GM12878 (cell line): ENCODE measurements around the gene PCDHB1.

Experiments used
- ATF7 ChIP-seq: fragments of 450-650 bp; IDR thresholded peaks from 2 replicates; pipeline ENCODE4 v1.6.1; 2016; ENCODE audit warnings: low read depth, mild to moderate bottlenecking
- CREB1 ChIP-seq: IDR thresholded peaks from 2 replicates; pipeline ENCODE4 v1.6.1; 2012; ENCODE audit warnings: low read depth, mild to moderate bottlenecking, inconsistent platforms
- GATAD2B ChIP-seq: fragments of 450-650 bp; conservative IDR thresholded peaks from 2 replicates; pipeline ENCODE4 v1.6.1; 2017; ENCODE audit warnings: low read depth, mild to moderate bottlenecking, moderate library complexity
- JUNB ChIP-seq: IDR thresholded peaks from 2 replicates; pipeline ENCODE4 v1.6.1; 2016; ENCODE audit warnings: antibody characterized with exemption, mild to moderate bottlenecking
- POLR2A ChIP-seq: IDR thresholded peaks from 2 replicates; pipeline ENCODE4 v1.6.1; 2011; ENCODE audit warnings: low read depth, mild to moderate bottlenecking, low read length
- POLR2AphosphoS2 ChIP-seq: IDR thresholded peaks from 2 replicates; pipeline ENCODE4 v1.6.1; 2011; ENCODE audit warnings: low read depth, mild to moderate bottlenecking, low read length, improper control_type of control experiment, moderate library complexity
- RB1 ChIP-seq: fragments of 450-650 bp; formaldehyde crosslinking; IDR thresholded peaks from 2 replicates; pipeline ENCODE4 v1.6.1; 2017; ENCODE audit warnings: mild to moderate bottlenecking, borderline replicate concordance
- SMAD1 ChIP-seq: fragments of 450-650 bp; IDR thresholded peaks from 2 replicates; pipeline ENCODE4 v1.6.1; 2018; ENCODE audit warnings: mild to moderate bottlenecking, low read depth; ENCODE audit not compliant: partially characterized antibody
- TAF1 ChIP-seq: IDR thresholded peaks from 2 replicates; pipeline ENCODE4 v1.6.1; 2011; ENCODE audit warnings: mild to moderate bottlenecking, low read depth, low read length, borderline replicate concordance
- TCF12 ChIP-seq: IDR thresholded peaks from 2 replicates; pipeline ENCODE4 v1.6.1; 2011; ENCODE audit warnings: low read depth, mild to moderate bottlenecking, low read length
- TF ChIP-seq, protein P1 (sequence below): fragments of 150-350 bp; IDR thresholded peaks from 2 replicates; pipeline ENCODE4 v1.6.1; 2016; ENCODE audit warnings: low read depth, low read length
- TF ChIP-seq, protein P2 (sequence below): IDR thresholded peaks from 2 replicates; pipeline ENCODE4 v1.6.1; 2012; ENCODE audit warnings: improper control_type of control experiment, low read depth, low read length; ENCODE audit not compliant: insufficient replicate concordance
- TF ChIP-seq, protein P3 (sequence below), 3 experiments: IDR thresholded peaks in 2 of 3; conservative IDR thresholded peaks in 1 of 3; 2 replicates each; pipeline ENCODE4 v1.5.1; 2011; ENCODE audit warnings: low read depth in 3 of 3, low read length in 3 of 3, mild to moderate bottlenecking in 3 of 3, control low read depth in 2 of 3, moderate library complexity in 2 of 3, inconsistent platforms in 1 of 3, mixed read lengths in 1 of 3; ENCODE audit not compliant: control insufficient read depth in 2 of 3, insufficient read depth in 1 of 3; ENCODE audit errors: extremely low read depth in 1 of 3

DNA sequence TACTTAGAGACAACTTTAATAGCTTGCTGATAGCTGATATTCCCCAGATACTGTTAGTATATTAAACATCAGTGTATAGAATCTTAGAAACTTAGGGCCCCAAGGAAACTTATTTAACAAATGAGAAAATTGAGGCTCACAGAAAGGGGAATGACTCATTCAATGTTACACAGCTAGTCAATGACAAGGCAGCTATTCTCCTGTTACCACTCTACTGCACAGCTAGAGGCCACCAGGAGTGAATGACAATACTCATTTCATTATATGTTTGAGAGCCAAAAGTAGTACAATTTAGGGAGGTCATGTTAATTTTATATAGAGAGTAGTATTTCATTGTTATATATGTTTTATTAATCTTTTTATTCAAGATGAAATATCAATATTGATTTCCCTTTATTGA is 33.2 kb upstream of the PCDHB1 start:
- TF ChIP-seq POLR2AphosphoS2 (no peak), ATF7 (no peak), GATAD2B (no peak), RB1 (no peak), CREB1 (no peak), JUNB (no peak), TAF1 (no peak), SMAD1 (no peak), TCF12 (no peak), POLR2A (no peak)
- TF ChIP-seq, protein P1, sequence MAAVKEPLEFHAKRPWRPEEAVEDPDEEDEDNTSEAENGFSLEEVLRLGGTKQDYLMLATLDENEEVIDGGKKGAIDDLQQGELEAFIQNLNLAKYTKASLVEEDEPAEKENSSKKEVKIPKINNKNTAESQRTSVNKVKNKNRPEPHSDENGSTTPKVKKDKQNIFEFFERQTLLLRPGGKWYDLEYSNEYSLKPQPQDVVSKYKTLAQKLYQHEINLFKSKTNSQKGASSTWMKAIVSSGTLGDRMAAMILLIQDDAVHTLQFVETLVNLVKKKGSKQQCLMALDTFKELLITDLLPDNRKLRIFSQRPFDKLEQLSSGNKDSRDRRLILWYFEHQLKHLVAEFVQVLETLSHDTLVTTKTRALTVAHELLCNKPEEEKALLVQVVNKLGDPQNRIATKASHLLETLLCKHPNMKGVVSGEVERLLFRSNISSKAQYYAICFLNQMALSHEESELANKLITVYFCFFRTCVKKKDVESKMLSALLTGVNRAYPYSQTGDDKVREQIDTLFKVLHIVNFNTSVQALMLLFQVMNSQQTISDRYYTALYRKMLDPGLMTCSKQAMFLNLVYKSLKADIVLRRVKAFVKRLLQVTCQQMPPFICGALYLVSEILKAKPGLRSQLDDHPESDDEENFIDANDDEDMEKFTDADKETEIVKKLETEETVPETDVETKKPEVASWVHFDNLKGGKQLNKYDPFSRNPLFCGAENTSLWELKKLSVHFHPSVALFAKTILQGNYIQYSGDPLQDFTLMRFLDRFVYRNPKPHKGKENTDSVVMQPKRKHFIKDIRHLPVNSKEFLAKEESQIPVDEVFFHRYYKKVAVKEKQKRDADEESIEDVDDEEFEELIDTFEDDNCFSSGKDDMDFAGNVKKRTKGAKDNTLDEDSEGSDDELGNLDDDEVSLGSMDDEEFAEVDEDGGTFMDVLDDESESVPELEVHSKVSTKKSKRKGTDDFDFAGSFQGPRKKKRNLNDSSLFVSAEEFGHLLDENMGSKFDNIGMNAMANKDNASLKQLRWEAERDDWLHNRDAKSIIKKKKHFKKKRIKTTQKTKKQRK, result no peak
- TF ChIP-seq, protein P2, sequence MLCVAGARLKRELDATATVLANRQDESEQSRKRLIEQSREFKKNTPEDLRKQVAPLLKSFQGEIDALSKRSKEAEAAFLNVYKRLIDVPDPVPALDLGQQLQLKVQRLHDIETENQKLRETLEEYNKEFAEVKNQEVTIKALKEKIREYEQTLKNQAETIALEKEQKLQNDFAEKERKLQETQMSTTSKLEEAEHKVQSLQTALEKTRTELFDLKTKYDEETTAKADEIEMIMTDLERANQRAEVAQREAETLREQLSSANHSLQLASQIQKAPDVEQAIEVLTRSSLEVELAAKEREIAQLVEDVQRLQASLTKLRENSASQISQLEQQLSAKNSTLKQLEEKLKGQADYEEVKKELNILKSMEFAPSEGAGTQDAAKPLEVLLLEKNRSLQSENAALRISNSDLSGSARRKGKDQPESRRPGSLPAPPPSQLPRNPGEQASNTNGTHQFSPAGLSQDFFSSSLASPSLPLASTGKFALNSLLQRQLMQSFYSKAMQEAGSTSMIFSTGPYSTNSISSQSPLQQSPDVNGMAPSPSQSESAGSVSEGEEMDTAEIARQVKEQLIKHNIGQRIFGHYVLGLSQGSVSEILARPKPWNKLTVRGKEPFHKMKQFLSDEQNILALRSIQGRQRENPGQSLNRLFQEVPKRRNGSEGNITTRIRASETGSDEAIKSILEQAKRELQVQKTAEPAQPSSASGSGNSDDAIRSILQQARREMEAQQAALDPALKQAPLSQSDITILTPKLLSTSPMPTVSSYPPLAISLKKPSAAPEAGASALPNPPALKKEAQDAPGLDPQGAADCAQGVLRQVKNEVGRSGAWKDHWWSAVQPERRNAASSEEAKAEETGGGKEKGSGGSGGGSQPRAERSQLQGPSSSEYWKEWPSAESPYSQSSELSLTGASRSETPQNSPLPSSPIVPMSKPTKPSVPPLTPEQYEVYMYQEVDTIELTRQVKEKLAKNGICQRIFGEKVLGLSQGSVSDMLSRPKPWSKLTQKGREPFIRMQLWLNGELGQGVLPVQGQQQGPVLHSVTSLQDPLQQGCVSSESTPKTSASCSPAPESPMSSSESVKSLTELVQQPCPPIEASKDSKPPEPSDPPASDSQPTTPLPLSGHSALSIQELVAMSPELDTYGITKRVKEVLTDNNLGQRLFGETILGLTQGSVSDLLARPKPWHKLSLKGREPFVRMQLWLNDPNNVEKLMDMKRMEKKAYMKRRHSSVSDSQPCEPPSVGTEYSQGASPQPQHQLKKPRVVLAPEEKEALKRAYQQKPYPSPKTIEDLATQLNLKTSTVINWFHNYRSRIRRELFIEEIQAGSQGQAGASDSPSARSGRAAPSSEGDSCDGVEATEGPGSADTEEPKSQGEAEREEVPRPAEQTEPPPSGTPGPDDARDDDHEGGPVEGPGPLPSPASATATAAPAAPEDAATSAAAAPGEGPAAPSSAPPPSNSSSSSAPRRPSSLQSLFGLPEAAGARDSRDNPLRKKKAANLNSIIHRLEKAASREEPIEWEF, result no peak
- TF ChIP-seq, protein P3, sequence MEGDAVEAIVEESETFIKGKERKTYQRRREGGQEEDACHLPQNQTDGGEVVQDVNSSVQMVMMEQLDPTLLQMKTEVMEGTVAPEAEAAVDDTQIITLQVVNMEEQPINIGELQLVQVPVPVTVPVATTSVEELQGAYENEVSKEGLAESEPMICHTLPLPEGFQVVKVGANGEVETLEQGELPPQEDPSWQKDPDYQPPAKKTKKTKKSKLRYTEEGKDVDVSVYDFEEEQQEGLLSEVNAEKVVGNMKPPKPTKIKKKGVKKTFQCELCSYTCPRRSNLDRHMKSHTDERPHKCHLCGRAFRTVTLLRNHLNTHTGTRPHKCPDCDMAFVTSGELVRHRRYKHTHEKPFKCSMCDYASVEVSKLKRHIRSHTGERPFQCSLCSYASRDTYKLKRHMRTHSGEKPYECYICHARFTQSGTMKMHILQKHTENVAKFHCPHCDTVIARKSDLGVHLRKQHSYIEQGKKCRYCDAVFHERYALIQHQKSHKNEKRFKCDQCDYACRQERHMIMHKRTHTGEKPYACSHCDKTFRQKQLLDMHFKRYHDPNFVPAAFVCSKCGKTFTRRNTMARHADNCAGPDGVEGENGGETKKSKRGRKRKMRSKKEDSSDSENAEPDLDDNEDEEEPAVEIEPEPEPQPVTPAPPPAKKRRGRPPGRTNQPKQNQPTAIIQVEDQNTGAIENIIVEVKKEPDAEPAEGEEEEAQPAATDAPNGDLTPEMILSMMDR (IDR thresholded peaks at IDR 0.05 in 2 of 3, conservative IDR thresholded peaks at IDR 0.05 in 1 of 3; ENCODE audit: control insufficient read depth in 2 of 3, extremely low read depth in 1 of 3, insufficient read depth in 1 of 3, low read depth in 3 of 3, low read length in 3 of 3), result no peak
